Measurements from ENCODE around the gene HIRIP3. TPM values are rescaled to one million over a fixed set of nuclear protein-coding genes. Genes with fewer than 3 reads are reported as not detected.

HIRIP3 gene
- total and polyA plus RNA-seq, 2 of the 8 experiments (the other 6 are each of a cell fraction or from before 2014, with no cell fraction given): 11.9 to 18.5 TPM

GRCh38 chr16:30023586-30023985, 28.2 kb upstream of the HIRIP3 start:
- Histone ChIP-seq H3K4me1 (replicated peaks in 1 of 4; ENCODE audit: control insufficient read depth in 3 of 4, insufficient read depth in 4 of 4, low read length in 3 of 4) (peaks cover 0 to 7% (median under 1%) of the 10 kb centered on the region in 4 experiments; a peak in 2 of 7 replicates), H2AK5ac (ENCODE audit: low read depth, low read length) (no peak overlapping the region), H3K79me2 (ENCODE audit: control insufficient read depth in 1 of 2, insufficient read depth in 2 of 2, low read length in 2 of 2) (no peaks in the 10 kb centered on the region), H3K4ac (replicated peaks; ENCODE audit: insufficient read length, low read depth, low read length) (no peak overlapping the region), H2BK12ac (ENCODE audit: low read depth, low read length) (no peak overlapping the region), H3K27ac (ENCODE audit: low read depth, low read length) (no peak overlapping the region), H2BK20ac (ENCODE audit: low read length) (no peak overlapping the region), H3K79me1 (ENCODE audit: low read depth, low read length) (no peaks in the 10 kb centered on the region; the same call in 1 of the 2 replicates), H3K23ac (ENCODE audit: insufficient read length) (no peak overlapping the region), H3K4me2 (ENCODE audit: insufficient read depth in 1 of 2, low read depth in 2 of 2, low read length in 2 of 2) (no peak overlapping the region), H3K4me3 (ENCODE audit: extremely low read depth in 1 of 4, insufficient read depth in 2 of 4, low read depth in 3 of 4, low read length in 4 of 4) (no peak overlapping the region), H3K9ac (replicated peaks in 1 of 4; ENCODE audit: extremely low read depth in 1 of 4, low read depth in 3 of 4, low read length in 3 of 4) (no peak overlapping the region), H3K36me3 (ENCODE audit: control insufficient read depth in 2 of 4, insufficient read depth in 4 of 4, low read length in 3 of 4) (peaks cover 0 to 7% (median under 1%) of the 10 kb centered on the region in 4 experiments; a peak in 2 of 8 replicates), H2BK5ac (ENCODE audit: low read depth, low read length) (no peak overlapping the region), H2BK120ac (replicated peaks; ENCODE audit: low read depth, low read length) (no peak overlapping the region), H3K56ac (replicated peaks; ENCODE audit: insufficient read length, low read depth, low read length) (no peak overlapping the region), H4K8ac (ENCODE audit: extremely low read depth, insufficient read depth, low read length) (no peak overlapping the region), H4K91ac (replicated peaks; ENCODE audit: insufficient read length, low read length) (no peak overlapping the region), H3K18ac (ENCODE audit: extremely low read depth, low read length) (no peak overlapping the region), H3K23me2 (ENCODE audit: low read depth, low read length) (0 out of 2 replicates have a peak, but pooled peaks cover 2% of the 10 kb centered on the region), H4K5ac (ENCODE audit: insufficient read length, low read depth, low read length) (no peak overlapping the region), H3K9me3 (ENCODE audit: insufficient read depth in 2 of 2, low read depth in 1 of 2, low read length in 1 of 2) (no peaks in the 10 kb centered on the region), H3K14ac (ENCODE audit: insufficient read length) (no peak overlapping the region), H2BK15ac (ENCODE audit: low read length) (no peak overlapping the region), H2AFZ (ENCODE audit: low read length) (no peak overlapping the region), H4K20me1 (replicated peaks in 1 of 2; ENCODE audit: control insufficient read depth in 1 of 2, insufficient read depth in 2 of 2, low read length in 2 of 2) (peaks cover 4 to 11% of the 10 kb centered on the region in 2 experiments), H3K27me3 (replicated peaks in 1 of 4; ENCODE audit: control insufficient read depth in 3 of 4, extremely low read depth in 1 of 4, insufficient read depth in 3 of 4, low read length in 3 of 4) (no peaks in the 10 kb centered on the region)
- 90% methylated on average over 11 of the region's 11 CpGs; no CpG with 5 or more reads in 1 of the 2 experiments for WGBS, 2 experiments (ENCODE audit: extremely low coverage in 1 of 2, insufficient coverage in 1 of 2, insufficient read length in 1 of 2, insufficient replicate concordance in 2 of 2, low coverage in 1 of 2, low lambda C conversion rate in 2 of 2, missing lambda C conversion rate in 1 of 2)
- DNase-seq (ENCODE audit: low read depth in 1 of 2, low spot score in 2 of 2): no peak
- POLR2A ChIA-PET (ENCODE audit: partially characterized antibody): interaction anchor here (0.9 to 2.5 kb wide), 4 partner anchors 9 to 30 kb away, joined by 3 to 10 read pairs (median 4); no protein-coding TSS in a partner anchor
- CTCF ChIA-PET (ENCODE audit: partially characterized antibody): interaction anchor here (0.8 to 2.1 kb wide), 9 partner anchors 8 to 205 kb away, joined by 3 to 13 read pairs (median 4); partner anchors contain the start of gene TLCD3B
- FAIRE-seq: no peak
- TF ChIP-seq KDM1A (IDR thresholded peaks at IDR 0.05; ENCODE audit: borderline replicate concordance, low read length): no peak
- no peak for TF ChIP-seq ZNF274 (IDR thresholded peaks at IDR 0.05; ENCODE audit: borderline replicate concordance, extremely low read depth, low read length)
- no peak for TF ChIP-seq EP300 (IDR thresholded peaks at IDR 0.05; ENCODE audit: borderline replicate concordance in 1 of 2, low read depth in 2 of 2, low read length in 2 of 2)
- TF ChIP-seq SIN3A (conservative IDR thresholded peaks at IDR 0.05 in 1 of 2, IDR thresholded peaks at IDR 0.05 in 1 of 2; ENCODE audit: low read depth in 1 of 2, low read length in 2 of 2): no peak
- TF ChIP-seq RNF2 (IDR thresholded peaks at IDR 0.05; ENCODE audit: borderline replicate concordance, low read depth, low read length, missing control alignments, poor library complexity, severe bottlenecking): no peak
- no peak for TF ChIP-seq HDAC2 (IDR thresholded peaks at IDR 0.05; ENCODE audit: borderline replicate concordance in 1 of 2, low read depth in 2 of 2, low read length in 2 of 2)
- no peak for TF ChIP-seq RAD21 (IDR thresholded peaks at IDR 0.05 in 1 of 2, conservative IDR thresholded peaks at IDR 0.05 in 1 of 2; ENCODE audit: low read depth in 2 of 2, low read length in 2 of 2)
- no peak for TF ChIP-seq CBX8 (IDR thresholded peaks at IDR 0.05; ENCODE audit: borderline replicate concordance, low read depth, low read length)
- TF ChIP-seq SP2 (IDR thresholded peaks at IDR 0.05; ENCODE audit: low read length): no peak
- TF ChIP-seq CHD2 (IDR thresholded peaks at IDR 0.05; ENCODE audit: low read length): no peak
- TF ChIP-seq POU5F1 (IDR thresholded peaks at IDR 0.05; ENCODE audit: low read depth, low read length): no peak
- TF ChIP-seq CHD1 (IDR thresholded peaks at IDR 0.05; ENCODE audit: low read depth, low read length): no peak
- TF ChIP-seq POLR2A (IDR thresholded peaks at IDR 0.05; ENCODE audit: control extremely low read depth in 1 of 2, low read depth in 2 of 2, low read length in 2 of 2): no peak
